ENCODE data around the gene OLFM3.

OLFM3 gene

DNA sequence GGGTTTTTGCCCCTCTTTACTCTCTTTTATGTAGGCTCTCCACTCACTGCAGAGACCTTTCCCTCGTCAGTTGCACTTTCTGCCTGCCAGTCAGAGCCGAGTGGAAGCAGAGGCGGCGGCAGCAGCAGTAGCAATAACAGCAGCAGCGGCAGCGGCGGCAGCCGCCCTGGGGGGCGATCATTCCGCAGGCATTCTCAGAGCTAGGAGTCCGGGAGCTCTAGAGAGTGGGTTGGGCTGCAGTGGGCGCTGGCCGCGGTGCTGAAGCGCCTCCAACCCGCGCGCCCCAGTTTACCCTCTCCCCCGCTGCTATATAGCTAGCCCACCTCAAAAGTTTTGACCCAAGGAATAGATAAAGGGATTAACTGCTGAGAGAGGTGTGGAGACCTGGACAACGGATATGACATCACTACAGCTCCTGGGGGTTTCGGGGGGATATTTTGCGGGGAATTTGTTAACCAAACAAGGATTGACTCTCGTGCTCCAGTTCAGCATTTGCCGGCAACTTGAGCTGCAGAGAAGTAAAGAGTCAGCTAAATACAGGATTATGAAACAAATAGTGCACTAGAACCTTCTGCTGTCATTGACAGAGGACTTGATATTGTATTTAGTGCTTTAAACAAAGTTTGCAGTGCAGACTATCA, at the start of gene OLFM3:
OLFM3 (minus strand) TSS at position 102 of the 641 bp plus-strand sequence.
- in situ Hi-C loops (cut with MboI; ENCODE audit: low sequenced_read_pairs) = no loop called here

DNA sequence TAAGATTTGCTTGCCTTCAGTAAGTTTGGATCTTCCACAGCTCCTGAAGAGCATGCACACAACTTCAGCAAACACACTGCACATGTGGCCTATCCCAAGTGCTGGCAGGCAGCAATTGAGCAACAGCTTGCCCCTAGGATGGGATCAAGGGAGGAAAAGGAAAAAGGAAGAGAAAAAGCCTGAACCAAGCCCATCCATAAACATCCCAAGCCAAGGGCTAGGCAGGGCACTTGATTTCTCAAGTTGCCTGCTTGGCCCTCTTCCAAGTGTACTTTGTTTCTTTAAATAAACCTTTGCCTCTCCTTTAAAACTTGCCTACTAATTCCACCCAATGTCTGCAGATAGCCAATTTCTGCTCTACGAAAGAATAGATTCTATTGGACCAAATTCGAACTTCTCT, 49.0 kb upstream of the OLFM3 start:
- in situ Hi-C loops (cut with MboI; ENCODE audit: low sequenced_read_pairs) = no loop called here

DNA sequence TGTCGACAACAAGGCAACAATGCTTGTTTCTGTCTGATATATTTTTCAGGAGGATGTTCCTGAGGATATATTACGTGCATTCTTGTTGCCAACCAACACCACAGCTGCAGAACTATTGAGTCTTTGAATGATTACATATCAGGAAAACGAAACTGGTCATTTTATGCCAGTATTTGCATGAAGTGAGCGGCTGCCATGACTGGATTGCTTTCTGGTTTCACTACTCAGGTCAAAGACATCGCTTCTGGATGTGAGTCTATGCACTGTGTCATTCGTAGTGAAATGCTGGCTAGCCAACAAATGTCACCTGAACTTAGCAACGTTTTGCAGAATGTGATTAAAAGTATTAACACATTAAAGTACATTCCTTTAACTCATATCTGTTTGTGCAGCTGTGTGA, 35.8 kb upstream of the OLFM3 start:
- in situ Hi-C loops (cut with MboI; ENCODE audit: low sequenced_read_pairs) = no loop called here

DNA sequence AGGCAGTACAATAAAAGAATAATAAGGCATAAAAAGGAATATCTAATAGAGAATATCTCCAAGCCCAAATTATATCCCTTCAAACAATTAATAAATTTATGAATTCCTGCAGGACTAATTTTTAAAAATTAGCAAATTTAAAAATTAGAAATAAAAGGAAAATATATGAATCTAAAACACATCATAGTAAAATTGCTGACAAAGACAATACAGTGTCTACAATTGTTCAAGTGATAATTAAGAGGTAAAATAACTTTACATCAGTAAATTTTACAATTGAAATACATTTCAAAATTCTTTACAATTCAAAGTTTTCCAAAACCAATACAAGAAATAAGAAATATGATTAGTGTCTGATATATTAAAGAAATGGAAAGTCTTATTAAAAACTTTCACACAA, 22.8 kb upstream of the OLFM3 start:
- in situ Hi-C loops (cut with MboI; ENCODE audit: low sequenced_read_pairs) = no loop called here

DNA sequence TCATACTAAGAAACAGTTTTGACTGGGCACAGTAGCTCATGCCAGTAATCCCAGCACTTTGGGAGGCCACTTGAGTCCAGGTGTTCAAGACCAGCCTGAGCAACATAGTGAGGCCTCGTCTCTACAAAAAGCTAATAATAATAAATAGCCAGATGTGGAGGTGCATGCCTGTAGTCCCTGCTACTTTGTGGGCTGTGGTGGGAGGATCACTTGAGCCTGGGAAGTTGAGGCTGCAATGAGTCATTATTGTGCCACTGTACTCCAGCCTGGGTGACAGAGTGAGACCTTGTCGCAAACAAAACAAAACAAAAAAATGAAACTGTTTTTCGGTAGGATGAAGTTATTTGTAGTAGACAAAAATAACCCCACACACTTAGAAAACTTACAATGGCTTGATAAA, 19.0 kb upstream of the OLFM3 start:
- in situ Hi-C loops (cut with MboI; ENCODE audit: low sequenced_read_pairs) = no loop called here

DNA sequence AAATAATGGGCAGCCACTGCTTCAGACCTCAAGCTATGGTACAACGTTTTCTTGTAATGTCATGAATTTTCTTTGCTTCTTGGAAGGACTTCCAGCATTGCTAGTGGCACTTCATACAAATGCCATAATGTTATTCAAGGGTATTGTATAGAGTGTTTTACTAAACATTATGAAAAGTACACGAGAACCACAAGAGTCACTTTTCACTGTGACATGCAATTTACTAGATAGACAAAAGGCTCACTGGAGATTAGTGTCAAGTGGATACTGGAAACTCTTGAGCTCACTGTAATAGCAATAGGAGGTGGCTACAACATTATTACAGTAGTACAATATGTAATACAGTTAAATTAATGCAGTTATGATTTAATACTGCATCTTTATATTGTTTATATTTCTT, 5.3 kb upstream of the OLFM3 start:
- in situ Hi-C loops (cut with MboI; ENCODE audit: low sequenced_read_pairs) = no loop called here

DNA sequence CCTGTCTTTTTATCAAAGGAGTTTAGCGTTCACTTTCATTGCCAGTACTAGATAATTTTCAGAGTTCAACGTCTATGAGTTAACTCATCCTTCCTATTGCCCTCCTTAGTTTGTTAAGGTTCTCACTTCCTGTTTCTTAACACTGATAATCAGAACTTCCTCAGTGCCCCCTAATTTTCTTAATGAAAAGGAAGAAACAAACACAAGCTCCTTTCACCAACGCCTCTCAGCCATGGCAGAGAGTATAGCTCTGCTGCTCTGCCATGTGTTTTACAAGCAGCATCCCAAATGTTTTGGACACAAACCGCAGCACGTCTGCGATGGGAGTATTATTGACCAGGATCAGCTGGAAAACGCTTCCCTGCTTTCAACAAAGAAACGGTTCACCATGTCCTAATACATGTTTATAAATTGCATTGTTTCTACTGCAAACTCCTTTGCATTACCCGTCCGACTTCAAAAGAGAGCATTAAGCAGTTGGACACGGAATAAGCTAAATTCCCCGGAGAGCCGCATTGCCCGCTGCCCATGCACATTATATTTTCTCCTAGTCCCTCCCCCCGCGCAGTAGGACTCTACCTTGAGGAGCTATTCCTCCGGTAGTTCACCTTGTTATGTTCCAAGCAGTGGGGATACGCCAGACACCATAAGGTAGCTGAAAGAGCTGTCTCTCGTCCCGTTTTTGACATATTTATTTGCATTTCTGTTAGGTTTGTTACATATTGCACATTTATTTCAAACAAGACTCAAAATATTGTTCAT, 561 bp downstream of the OLFM3 start:
- in situ Hi-C loops (cut with MboI; ENCODE audit: low sequenced_read_pairs) = no loop called here

DNA sequence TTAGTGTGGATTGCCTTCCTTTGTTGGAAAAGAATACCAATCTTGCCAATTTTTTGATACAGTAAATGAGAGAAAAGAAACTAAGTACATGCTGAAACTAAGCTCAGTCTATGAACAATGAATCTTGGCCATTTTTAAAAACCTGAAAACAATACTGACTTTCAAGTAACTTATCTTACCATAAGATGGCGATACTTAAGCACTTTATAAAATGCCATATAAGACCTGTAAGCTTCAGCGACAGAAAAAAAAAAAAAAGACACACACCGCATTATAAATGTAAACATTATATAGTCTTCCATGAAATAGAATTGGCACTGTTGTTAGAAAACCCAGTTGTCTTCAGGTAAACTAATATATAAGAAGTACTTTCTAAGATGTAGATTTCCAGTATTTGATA, 3.0 kb downstream of the OLFM3 start:
- in situ Hi-C loops (cut with MboI; ENCODE audit: low sequenced_read_pairs) = no loop called here

DNA sequence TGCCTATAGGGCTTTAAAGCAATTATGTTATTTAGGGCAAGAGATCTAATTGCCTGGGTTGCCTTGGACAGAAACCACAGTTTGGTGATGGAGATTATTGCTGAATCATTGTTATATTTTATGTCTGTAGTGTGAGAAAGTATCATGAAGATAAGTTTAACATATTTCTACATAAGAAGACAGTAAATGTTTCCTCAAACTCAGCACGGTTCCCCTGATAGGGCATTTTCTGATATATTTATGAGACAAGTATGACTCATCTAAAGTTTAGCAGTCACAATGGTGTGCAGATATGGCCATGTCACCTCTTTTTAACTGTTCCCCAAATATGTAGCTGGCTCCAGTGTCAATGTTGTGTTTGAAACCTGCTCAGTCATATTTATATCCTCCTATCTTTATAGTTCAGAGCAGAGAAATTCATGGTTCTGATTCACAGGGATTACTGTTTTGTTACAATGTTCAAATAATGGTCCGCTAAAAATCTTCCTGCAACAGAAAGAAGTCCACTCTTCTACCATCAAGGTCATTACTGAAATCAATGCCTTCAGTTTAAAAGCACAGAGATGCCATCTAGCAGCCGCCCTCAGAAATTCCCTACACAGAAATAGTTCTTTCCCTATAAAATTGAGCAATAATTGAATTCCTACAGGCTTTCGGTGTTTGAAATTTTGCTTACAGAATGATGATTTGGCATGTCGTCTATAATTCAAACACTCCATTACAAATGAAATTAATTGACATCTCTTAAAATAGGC, 3.7 kb downstream of the OLFM3 start:
- in situ Hi-C loops (cut with MboI; ENCODE audit: low sequenced_read_pairs) = no loop called here

DNA sequence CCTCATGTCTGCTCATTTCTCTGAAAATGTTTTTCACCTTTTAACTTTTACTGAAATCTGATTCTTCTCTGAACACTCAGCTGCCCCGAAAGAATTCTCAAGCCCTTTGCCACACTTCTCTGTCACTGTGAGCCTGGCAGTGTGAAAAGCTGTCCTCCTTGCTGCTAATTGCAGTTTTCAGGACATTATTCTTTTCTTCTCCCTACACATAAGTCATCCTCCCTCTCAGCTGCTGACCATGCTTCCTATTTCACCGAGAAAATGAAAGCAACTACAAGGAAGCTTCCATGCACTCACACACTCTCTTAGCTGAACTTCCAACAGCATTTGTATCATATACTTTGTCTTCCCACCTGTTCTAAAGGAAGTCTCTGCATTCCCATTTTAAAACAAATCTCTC, 15.8 kb downstream of the OLFM3 start:
- in situ Hi-C loops (cut with MboI; ENCODE audit: low sequenced_read_pairs) = no loop called here

DNA sequence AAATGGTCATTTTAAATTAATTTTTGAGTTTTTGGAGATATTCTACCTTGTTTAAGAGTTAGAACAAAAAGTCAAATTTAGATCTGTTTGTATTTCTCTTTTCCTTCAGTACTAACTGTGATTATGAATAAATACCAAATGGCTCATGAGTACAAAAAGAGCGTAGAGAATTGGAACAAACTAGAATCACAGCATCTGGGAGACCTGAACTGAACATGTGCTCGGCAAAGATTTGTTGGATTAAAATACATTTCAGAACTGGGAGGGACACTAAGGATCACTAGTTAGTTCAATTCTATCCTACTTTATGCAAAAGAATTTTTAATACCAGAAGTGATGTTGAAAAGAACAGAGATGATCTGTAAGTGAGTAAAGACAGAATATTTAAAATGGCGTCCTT, 19.5 kb downstream of the OLFM3 start:
- in situ Hi-C loops (cut with MboI; ENCODE audit: low sequenced_read_pairs) = no loop called here

DNA sequence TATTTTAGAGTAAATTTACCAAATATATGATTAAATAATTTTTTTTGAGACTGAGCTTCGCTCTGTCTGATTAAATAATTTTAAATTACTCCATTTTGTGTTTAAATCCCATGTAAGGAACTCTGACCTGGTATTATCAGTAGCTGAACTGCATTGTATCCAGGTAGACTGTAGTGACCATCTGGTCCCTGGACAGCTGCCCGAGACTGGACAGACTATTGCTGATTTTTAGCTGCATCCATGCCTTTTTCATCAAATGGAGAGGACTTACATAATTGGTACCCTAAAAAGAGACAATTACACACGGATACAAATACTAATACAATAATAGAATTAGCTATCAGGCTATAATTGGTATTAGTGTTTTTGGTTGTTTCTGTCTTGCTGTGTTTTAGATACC, 20.6 kb downstream of the OLFM3 start:
- in situ Hi-C loops (cut with MboI; ENCODE audit: low sequenced_read_pairs) = no loop called here

DNA sequence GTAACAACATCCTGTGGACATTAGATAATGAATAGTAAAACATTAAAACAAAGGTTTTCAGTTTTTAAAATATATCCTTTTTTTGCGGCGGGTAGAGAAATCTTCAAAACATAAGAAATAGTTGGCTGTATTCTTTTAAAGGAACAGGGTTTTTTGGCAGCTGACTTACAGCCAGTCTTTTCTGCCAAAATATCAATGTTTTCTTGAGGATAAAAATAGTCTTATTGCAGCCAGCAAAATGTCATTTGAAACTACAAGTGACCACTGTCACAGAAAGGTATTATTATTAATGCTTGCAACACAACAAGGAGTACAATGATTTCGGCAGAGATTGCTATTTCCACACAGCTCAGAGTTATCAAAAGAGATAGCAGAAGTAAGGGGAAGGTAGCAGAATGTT, 21.4 kb downstream of the OLFM3 start:
- in situ Hi-C loops (cut with MboI; ENCODE audit: low sequenced_read_pairs) = no loop called here

DNA sequence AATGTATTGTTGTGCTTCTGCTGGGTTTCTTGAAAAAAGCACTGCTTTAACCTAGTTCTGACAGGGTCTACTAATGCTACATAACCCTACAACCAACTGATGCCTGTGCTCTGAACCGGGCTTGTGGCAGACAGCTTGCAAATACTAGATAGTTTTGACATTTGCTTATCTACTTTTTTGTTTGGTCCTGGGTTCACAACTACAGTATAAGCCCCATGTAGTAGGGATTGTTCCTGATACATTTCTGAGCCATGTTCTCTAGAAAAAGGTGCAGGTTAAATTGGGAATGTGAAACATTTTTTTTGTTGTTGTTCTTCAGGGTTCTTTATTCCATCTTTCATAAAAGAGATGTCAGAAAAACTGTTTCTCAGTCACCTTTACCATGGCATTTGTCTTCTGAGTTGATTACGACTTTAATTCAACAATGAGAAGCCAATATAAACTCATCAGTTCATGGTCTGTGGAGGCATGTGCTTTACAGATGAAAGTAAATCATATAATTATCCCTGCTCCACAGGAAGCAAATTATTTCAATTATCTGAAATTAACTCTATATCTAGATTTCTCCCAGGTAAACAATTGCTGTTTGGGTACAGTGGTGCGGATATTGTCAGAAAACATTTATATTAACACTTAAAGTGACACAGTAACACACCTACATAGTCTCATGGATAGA, 22.0 kb downstream of the OLFM3 start:
- in situ Hi-C loops (cut with MboI; ENCODE audit: low sequenced_read_pairs) = no loop called here

DNA sequence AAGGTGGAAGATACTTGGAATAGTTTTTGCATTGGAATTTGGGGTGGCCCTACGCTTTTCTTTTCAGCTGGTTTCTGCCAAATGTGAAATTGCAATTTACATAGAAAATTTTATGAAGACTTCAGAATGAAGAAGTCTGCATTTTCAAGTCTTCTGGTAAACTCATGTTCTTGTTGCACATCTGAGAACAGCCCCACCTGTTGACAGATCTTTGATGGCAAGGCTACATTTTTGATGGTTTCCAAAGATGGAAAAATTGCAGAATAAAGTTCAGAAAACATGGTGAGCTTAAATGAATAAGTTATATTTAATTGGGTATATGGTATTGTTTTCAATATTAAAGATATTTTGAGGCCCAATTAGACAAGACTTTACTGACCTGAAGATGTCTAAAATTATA, 25.4 kb downstream of the OLFM3 start:
- in situ Hi-C loops (cut with MboI; ENCODE audit: low sequenced_read_pairs) = no loop called here

DNA sequence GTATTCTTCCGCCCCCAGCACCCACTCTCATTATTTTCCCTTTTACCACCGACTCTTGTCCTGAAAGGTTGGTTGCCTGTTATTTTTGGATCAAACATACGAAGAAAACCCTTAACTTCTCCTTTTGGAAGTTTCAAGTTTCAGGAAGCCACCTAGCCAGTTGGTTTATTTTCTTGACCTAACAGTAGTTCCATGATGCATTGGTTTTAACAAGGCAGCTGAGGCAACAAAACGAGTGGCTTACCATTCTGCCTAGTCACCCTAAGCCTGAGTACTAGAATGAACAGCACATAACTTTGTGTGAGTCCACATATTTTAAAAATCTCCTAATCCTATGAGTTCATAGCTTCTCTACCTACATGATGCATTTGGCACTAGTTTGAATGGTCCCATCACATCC, 28.9 kb downstream of the OLFM3 start:
- in situ Hi-C loops (cut with MboI; ENCODE audit: low sequenced_read_pairs) = no loop called here

DNA sequence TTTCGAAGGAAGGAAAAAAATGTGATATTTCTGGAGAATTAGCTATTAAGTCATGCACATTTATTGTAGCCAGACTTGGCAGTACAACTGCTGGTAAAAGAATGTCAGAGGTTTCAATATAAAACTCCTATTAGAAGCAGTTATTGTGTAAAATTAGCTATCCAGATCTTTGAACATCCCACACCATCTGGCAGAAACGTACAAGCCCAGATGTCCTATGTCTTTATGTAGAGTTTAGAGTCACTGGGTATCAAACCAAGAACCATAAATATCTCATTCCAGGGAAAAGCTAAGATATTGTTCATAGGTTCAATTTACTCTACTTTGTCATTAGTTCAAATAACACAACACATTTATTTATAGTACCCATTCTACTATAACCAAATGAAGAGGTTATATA, 31.4 kb downstream of the OLFM3 start:
- in situ Hi-C loops (cut with MboI; ENCODE audit: low sequenced_read_pairs) = no loop called here

DNA sequence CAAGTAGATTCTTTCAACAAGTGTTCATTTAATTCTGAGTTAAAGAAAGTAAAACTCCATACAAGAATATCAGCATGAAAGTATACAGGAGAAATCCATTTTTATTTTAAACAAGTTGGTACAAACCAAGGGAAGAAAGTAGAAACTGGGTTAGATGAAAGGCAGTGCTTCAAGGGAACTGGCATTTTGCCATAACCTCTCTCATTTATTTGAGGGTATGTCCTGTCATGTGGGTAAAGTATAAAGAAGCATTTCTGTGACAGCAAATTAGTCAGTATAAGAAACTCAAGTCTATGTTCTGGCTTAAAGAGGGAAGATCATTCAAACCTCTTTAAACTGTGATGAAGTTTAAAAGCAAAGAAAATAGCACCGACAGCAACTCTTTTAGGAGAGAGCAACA, 32.0 kb downstream of the OLFM3 start:
- in situ Hi-C loops (cut with MboI; ENCODE audit: low sequenced_read_pairs) = no loop called here

DNA sequence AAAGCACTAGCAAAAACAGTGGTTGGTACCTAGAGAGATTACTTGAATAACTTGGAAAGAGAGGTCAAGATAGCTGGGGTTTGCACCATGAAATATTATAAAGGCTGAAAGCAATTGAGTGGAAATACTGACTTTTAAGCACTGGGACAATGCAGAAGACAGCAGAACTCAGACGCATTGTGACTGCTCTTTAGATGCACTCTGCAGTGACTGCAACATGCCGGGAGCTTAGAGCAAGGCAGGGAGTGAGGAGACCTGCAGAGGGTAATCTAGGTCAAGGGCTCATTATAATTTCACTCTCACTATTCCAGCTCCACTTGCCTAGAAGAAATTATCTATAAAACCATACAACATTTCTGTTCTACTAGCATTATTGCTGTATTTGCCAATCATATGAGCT, 36.6 kb downstream of the OLFM3 start:
- in situ Hi-C loops (cut with MboI; ENCODE audit: low sequenced_read_pairs) = no loop called here

DNA sequence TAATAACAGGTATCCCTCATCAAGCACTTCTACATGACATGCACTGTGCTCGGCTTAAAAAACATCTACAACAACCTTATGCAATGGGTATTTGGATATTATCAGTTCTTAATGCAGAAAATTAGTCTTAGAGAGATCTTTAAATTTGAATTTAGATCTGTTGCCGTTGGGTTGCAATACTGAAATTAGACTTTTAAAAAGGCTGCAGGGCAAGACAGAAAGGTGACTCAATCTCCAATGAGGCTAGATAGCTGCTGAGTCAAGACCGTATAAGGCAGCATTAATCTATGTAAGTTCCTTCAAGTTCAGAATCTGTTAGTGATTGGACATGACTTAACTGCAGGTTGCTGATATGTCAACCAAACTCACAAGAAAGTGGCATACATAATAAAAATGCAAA, 37.3 kb downstream of the OLFM3 start:
- in situ Hi-C loops (cut with MboI; ENCODE audit: low sequenced_read_pairs) = no loop called here

DNA sequence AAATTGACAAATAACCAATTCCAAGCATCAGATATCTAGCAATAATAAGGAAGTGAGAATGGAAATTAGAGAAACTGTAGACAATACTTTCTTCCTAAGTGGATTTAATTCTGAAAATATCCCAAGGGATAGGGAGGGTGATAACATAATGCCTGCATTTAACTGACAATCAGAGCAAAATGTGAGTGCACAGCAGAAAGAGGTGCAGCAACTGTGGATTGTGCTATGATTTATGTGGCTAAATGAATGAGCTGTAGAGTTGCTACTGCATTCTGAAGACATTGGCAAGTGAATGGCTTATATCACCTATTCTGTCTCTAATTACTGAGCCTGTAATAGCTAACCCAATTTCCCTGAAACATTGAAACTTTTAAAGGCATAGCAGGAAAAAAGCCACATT, 39.0 kb downstream of the OLFM3 start:
- in situ Hi-C loops (cut with MboI; ENCODE audit: low sequenced_read_pairs) = no loop called here

DNA sequence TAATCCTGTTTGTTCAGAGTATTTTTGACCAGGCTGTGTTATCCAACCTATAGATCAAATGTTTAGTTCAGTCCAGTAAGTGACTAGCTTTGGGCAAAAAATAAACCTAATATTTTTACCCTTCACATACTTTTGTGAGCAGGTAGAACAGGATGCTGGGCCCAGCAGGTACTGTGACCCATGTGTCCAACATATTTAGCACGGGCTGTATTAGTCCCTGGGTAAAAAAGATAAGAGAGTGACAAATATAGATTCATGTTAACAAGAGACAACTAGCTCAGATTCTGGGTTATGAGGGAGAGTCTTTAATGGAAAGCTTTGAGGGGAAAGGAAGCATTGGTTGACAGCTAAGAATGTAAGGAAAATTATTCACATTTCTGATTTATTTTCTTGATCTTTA, 43.1 kb downstream of the OLFM3 start:
- in situ Hi-C loops (cut with MboI; ENCODE audit: low sequenced_read_pairs) = no loop called here

Measured in HL-60/S4 treated with phorbol 12-myristate 13-acetate at 8.2 ng/mL for 4 days and 3 days (cell line).